CD4-positive, alpha-beta T cell treated with Interleukin-17A for 4 hours (primary cell): ENCODE measurements around the gene ANXA7.
"Not testable (repeated sequence)": the region's sequence is repeated elsewhere in the genome, so short reads cannot be mapped to it uniquely, and the experiment has no call there.

Experiments
- DNase-seq: peaks from one replicate; pipeline ENCODE4 v3.0.0-alpha.2; 2020; ENCODE audit warnings: mixed read lengths

ANXA7 gene

DNA sequence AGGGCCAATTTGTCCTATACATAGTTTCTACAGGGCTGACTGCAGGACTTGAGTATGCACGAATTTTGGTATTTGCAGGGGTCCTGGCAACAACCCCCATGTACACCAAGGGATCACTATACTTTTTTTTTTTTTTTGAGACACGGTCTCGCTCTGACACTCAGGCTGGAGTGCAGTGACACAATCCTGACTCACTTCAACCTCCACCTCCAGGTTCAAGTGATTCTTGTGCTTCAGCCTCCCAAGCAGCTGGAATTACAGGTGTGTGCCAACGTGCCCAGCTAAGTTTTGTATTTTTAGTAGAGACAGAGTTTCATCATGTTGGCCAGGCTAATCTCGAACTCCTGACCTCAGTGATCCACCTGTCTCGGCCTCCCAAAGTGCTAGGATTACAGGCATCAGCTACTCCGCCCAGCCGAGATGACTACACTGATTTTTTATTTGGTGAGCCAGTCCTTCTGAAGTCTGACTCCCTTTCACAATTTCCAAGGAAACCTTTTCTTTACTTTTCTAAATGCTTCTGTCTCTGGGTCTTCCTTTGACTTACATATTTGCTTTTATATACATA, 75.0 kb downstream of the ANXA7 start:
- no peak for DNase-seq

- no peak for DNase-seq
Measured at GRCh38 chr10:73333202-73333601, 80.7 kb downstream of the ANXA7 start.

- DNase-seq: no peak
Measured at GRCh38 chr10:73332379-73332778, 81.5 kb downstream of the ANXA7 start.

DNA sequence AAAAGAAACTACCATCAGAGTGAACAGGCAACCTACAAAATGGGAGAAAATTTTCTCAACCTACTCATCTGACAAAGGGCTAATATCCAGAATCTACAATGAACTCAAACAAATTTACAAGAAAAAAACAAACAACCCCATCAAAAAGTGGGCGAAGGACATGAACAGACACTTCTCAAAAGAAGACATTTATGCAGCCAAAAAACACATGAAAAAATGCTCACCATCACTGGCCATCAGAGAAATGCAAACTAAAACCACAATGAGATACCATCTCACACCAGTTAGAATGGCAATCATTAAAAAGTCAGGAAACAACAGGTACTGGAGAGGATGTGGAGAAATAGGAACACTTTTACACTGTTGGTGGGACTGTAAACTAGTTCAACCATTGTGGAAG, 85.3 kb downstream of the ANXA7 start:
- DNase-seq: not testable (repeated sequence)

DNA sequence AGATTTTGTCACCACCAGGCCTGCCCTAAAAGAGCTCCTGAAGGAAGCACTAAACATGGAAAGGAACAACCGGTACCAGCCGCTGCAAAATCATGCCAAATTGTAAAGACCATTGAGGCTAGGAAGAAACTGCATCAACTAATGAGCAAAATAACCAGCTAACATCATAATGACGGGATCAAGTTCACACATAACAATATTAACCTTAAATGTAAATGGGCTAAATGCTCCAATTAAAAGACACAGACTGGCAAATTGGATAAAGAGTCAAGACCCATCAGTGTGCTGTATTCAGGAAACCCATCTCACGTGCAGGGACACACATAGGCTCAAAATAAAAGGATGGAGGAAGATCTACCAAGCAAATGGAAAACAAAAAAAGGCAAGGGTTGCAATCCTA, 88.6 kb downstream of the ANXA7 start:
- DNase-seq: not testable (repeated sequence)
